Head of caudate nucleus (tissue), 42 donors: ENCODE data around the gene TDRD3.
"Not testable (repeated sequence)": the region's sequence is repeated elsewhere in the genome, so short reads cannot be mapped to it uniquely, and the experiment has no call there.

Source experiments
- DNase-seq, 42 donors: peaks; one replicate each; pipeline versions ENCODE4 v3.0.0 to v3.0.0-alpha.2; 2020 to 2021; ENCODE audit warnings: mixed read lengths in 7 of 42
- intact Hi-C: fragments of 100-400 bp; cut with DNase I; formaldehyde crosslinking; loops from one replicate; pipeline ENCODE4 v1.15.0; 2022

Gene TDRD3

GRCh38 chr13:60396783-60397703 is at the start of gene TDRD3:
TDRD3 (plus strand) TSS chr13:60397220; CDS start chr13:60397365, 145 bp downstream.
- DNase-seq: peak; percentile 69 to 93 (median 84)
- intact Hi-C loops: loop anchor here (10.0 kb wide), 1 partner anchor 232 kb away; the partner anchor contains the start of gene DIAPH3

DNA sequence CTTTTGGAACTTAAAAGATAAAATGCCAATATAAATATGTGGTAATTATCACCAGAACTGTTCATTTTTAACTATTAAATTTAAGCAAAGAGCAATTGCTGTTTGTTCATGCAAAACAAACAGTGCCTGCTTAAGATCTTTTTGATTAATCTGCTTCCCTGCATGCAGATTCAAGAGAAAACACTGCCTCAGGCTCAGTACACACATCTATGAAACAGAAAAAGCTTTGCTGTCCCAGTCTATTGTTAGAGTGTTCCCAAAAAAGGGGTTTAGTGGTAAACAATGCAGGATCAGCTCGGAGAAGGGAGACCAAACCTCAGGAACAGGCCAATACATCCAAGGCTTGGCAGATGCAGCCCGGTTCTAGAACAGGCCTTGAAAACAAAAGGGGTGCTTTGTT is 49.3 kb upstream of the TDRD3 start:
- intact Hi-C loops: no loop called here
- DNase-seq: no peak

DNA sequence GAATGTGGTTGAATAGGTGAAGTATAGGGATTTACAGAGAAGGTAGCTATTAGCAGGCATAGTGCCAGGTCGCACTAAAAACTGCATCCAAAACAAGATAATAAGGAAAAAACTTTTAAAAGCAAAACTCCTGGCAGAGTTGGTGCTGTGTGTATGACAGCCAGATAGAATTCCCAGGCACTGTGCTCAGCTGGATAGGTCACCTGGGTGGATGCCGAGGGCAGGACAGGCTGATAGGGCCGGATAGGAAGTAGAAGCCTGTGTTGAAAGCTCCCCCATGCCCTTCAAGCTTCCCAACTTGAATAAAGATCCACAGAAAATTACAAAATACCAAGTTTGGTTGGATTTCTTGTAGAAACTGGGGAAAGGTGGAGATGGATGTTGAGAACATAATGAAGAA is 48.9 kb upstream of the TDRD3 start:
- intact Hi-C loops: no loop called here
- no peak for DNase-seq

- intact Hi-C loops: no loop called here
- DNase-seq: no peak
These were observed 45.7 kb upstream of the TDRD3 start for GRCh38 chr13:60351326-60351725.

DNA sequence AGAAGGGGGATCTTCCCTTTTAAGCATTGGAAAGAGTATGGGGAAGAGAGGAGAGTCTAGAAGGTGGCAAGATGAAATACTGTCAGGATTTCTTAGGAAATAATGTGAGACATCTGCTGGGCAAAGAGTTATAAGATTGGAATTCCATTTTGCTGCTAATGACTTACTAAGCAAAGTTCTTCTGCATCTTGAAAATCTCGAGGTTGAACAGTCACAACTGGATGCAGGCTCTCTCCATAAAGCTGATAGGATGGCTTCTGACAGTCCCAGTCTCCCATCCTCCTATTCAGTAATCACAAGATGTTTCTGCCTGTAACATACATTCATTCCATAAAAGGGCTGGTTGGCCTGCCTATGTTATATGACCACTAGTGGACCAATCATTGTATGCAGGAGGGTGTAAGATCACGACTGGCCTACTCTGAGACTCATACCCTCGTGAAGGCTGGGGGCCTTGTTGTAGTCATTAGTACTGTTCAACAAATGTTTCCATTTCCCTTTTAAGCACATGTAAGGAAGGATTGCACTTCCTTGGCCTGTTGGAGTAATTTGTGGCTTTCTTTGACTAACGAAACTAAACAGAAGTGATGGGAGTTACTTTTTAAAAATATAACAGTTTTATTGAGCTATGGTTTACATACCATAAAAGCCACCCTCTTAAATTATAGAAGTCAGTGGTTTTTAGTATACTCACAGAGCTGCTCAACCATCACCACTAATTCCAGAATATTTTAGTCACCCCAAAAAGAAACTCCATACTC is 45.0 kb upstream of the TDRD3 start:
- no peak for DNase-seq
- intact Hi-C loops: no loop called here

DNA sequence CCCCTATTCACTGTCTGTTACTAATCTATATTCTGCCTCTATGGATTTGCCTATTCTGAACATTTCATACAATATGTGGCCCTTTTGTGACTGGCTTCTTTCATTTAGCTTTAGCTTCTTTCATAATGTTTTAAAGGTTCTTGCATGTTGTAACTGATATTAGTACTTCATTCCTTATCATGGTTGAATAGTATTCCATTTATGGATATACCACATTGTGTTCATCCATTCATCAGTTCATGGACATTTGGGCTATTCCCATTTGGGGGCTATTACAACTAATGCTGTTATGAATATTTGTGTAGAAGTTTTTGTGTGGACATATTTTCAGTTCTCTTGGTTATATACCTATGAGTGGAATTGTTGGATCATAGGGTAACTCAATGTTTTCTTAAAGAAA is 44.4 kb upstream of the TDRD3 start:
- intact Hi-C loops: no loop called here
- no peak for DNase-seq

DNA sequence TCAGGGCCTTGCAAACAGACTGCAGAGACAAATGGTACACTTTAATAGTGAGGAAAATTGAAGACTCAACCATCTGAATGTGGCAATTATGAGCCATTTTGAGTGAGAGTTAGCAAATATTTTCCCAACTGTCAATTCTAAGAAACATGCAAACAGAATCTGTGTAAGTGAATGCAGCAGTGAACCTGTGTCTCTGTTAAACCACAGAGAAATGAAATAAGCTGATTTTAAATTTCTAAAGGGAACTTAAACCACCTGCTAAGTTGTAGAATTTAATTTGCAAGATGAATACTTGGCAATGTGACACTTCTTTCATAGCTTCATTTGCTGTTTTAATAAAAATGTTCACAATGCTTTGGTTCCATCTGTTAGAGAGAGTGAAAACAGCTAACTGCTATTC is 42.0 kb upstream of the TDRD3 start:
- no peak for DNase-seq
- intact Hi-C loops: no loop called here

GRCh38 chr13:60356970-60357369 is 40.0 kb upstream of the TDRD3 start:
- intact Hi-C loops: no loop called here
- no peak for DNase-seq

- no peak for DNase-seq
- intact Hi-C loops: no loop called here
These were observed 38.6 kb upstream of the TDRD3 start for GRCh38 chr13:60358453-60358852.

- DNase-seq: no peak
- intact Hi-C loops: no loop called here
These were observed 33.7 kb upstream of the TDRD3 start for GRCh38 chr13:60363288-60363687.

DNA sequence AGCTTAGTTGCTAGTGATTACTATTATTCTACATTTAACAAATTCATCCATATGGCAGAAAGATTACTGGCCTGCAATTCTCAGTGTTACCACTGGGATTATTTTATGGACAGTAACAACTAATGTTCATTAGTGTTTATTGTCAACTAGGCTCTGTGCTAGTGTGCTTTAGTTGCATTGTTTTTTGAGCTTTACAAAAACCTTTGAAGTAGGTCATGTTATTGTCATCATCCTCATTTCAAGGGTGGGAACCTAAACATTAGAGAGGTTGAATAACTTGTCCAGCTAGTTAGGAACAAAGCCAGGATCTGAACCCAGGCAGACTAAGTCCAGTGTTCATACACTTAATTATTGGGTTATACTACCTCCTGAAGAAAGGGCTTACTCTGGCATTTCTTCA is 27.8 kb upstream of the TDRD3 start:
- intact Hi-C loops: no loop called here
- DNase-seq: no peak

- intact Hi-C loops: no loop called here
These were observed 26.7 kb upstream of the TDRD3 start for GRCh38 chr13:60370343-60370742.

DNA sequence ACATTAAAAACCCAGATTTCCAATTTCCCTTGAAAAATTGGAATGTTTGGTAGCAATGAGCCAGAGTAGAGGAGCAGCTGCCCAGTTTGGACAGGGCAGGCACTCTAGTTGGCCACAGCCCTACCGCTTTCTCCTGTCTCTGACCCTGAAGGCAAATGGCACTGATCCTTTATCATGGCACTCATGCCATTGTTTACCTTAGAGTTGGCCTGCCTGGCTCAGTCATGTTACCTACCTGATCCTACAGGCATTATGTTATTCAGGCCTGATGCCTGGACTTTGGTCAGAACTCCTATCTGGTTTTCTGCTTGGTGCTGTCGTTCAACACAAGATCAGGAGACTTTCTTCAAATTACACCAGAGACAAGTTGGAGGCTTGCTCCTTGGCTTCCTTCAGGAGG is 24.9 kb upstream of the TDRD3 start:
- intact Hi-C loops: no loop called here
- no peak for DNase-seq

More at GRCh38 chr13:60370343-60370742, 26.7 kb upstream of the TDRD3 start:
- DNase-seq: peak in 1 of 42 donors; percentile 14

DNA sequence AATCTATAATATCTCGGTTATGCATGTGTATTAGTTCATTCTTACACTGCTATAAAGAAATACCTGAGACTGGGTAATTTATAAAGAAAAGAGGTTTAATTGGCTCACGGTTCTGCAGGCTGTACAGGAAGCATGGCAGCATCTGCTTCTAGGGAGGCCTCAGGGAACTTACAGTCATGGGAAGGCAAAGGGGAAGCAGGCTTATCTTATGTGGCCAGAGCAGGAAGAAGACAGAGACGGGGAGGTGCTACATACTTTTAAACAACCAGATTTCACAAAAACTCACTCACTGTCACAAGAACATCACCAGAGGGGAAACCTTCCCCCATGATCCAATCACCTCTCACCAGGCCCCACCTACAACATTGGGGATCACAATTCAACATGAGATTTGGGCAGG is 17.7 kb upstream of the TDRD3 start:
- DNase-seq, intact Hi-C loops: not testable (repeated sequence)

DNA sequence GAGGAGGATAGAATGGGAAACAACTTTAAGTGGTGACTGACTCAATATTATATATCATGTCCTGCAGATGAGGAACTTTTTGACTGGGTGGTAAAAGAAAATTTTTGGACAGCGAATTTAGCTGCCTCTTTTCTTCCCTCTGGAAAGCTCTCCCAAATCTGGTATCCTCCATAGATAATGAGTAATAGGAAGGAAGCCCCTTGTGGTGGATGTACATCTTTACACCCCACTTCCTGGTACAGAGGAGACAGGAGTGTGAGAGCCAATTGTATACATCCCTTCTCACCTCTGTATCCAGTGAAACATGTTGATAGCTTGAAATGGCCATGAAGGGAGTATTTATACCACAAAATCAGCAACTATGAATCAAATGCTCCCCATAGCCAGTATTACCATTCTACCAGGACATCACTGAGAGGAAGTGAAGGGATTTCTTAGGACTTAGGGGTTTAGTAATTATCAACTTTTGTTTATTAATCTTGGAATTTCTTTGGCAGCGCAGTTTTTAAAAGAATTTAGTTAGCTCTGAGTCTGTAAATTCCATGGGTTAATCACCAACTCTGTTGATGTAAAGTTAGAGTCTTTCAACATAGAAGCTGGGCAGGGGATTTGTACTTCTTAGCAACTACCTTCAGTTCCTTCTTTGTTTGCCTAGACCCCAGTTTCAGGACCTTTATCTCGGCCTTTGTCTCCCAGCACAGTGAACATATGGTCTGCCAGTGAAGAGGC is 17.0 kb upstream of the TDRD3 start:
- intact Hi-C loops: no loop called here
- DNase-seq: no peak

GRCh38 chr13:60384911-60385310 is 12.1 kb upstream of the TDRD3 start:
- DNase-seq: no peak
- intact Hi-C loops: no loop called here

GRCh38 chr13:60386250-60386649 is 10.8 kb upstream of the TDRD3 start:
- DNase-seq: no peak
- intact Hi-C loops: no loop called here

DNA sequence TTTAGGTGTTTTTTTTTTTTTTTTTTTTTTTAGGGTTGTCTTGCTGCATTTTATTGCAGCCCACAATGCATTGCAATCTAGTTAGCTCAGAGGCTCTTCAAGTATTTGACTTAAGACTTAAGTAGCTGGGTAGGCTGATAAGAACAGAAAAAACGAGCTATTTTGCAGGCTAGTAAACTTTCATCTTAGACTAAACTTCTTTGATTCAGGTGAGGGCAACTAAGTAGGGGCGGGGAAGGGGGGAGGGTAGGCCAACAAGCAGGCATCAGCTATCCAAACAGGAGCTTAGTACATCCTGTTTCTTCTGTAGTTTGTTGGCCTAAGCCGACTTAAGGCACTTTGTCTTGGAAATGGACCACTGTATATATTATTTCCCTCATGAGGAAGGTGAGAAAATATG is 4.9 kb upstream of the TDRD3 start:
- DNase-seq: no peak
- intact Hi-C loops: loop anchor here (10.0 kb wide), 1 partner anchor 227 kb away; the partner anchor contains the start of gene DIAPH3

GRCh38 chr13:60395971-60396782 is 843 bp upstream of the TDRD3 start:
- DNase-seq: peak; percentile 79 to 97 (median 93)
- intact Hi-C loops: loop anchor here (10.0 kb wide), 1 partner anchor 231 kb away; the partner anchor contains the start of gene DIAPH3
